AG09319 (cell line): ENCODE results near the gene CSE1L.
"Not testable (repeated sequence)": the region's sequence is repeated elsewhere in the genome, so short reads cannot be mapped to it uniquely, and the experiment has no call there.

Experiments used
- DNase-seq: peaks from one replicate; pipeline ENCODE4 v3.0.0-alpha.2; 2010; ENCODE audit warnings: low read depth; ENCODE audit errors: extremely low read depth
- TF ChIP-seq, protein P1 (sequence below): IDR thresholded peaks from 2 replicates; pipeline ENCODE4 v1.5.1; 2011; ENCODE audit warnings: low read depth, mild to moderate bottlenecking, inconsistent platforms, low read length, moderate library complexity

CSE1L gene

DNA sequence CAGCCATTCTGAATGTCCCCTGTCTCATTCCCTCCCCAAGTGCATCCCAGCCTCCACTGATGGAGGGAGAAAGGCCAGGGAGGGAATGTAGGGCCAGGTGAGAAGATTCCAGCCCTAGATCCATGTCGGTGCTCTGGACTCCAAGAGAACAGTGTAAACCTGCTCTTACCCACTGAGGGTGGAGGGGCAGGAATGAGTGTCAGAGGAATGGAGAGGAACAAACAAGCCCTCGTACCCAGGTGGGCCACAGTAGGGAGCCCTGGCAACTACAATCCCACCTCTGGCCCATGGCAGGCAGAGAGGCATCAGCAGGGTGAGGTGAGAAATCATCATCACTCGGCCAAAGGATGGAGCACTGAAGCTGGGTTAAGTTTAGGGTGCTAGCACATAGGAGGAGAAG, 87.5 kb downstream of the CSE1L start:
- DNase-seq, result no peak
- TF ChIP-seq, protein P1, sequence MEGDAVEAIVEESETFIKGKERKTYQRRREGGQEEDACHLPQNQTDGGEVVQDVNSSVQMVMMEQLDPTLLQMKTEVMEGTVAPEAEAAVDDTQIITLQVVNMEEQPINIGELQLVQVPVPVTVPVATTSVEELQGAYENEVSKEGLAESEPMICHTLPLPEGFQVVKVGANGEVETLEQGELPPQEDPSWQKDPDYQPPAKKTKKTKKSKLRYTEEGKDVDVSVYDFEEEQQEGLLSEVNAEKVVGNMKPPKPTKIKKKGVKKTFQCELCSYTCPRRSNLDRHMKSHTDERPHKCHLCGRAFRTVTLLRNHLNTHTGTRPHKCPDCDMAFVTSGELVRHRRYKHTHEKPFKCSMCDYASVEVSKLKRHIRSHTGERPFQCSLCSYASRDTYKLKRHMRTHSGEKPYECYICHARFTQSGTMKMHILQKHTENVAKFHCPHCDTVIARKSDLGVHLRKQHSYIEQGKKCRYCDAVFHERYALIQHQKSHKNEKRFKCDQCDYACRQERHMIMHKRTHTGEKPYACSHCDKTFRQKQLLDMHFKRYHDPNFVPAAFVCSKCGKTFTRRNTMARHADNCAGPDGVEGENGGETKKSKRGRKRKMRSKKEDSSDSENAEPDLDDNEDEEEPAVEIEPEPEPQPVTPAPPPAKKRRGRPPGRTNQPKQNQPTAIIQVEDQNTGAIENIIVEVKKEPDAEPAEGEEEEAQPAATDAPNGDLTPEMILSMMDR, result no peak

DNA sequence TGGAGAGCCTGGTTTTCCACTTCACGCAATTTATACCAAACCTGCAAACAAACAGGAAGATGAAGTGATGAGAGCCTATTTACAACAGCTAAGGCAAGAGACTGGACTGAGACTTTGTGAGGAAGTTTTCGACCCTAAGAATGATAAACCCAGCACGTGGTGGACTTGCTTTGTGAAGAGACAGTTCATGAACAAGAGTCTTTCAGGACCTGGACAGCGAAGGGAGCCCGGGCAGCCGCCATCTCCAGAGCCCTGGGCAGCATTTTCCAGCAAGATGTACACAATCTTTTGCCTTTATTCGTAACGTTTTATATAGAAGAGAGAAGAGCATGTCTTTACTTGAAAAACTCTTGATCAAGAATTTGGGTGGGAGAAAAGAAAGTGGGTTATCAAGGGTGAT, 88.7 kb downstream of the CSE1L start:
- not testable (repeated sequence) for DNase-seq

DNA sequence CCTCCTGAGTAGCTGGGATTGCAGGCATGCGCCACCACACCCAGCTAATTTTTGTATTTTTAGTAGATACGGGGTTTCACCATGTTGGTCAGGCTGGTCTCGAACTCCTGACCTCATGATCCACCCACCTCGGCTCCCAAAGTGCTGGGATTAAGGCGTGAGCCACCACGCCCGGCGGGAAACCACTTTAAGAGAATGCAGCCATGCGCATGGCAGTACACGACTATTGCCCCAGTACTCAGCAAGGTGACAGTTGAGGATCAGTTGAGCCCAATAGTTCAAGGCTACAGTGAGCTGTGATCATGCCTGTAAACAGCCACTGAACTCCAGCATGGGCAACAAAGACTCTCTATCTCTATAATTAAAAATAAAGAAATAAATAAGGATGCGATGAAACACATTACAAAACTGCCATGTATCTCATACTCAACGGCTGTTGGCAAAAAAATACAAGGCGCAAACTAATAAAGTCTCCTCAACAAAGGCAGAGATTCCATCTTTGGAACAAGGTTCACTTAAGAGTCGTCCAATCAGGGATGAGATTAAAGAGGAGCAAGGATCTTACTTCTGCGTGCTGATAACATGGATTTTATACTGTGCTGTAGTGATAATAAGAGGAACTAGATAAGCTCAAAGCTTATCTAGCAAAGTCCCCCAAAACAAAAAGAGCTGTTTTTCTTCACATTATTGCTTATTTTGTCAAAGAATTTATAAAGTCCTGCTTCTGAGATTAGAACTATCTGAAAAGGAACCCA, 90.9 kb downstream of the CSE1L start:
- TF ChIP-seq, protein P1, result no peak
- DNase-seq, result no peak

DNA sequence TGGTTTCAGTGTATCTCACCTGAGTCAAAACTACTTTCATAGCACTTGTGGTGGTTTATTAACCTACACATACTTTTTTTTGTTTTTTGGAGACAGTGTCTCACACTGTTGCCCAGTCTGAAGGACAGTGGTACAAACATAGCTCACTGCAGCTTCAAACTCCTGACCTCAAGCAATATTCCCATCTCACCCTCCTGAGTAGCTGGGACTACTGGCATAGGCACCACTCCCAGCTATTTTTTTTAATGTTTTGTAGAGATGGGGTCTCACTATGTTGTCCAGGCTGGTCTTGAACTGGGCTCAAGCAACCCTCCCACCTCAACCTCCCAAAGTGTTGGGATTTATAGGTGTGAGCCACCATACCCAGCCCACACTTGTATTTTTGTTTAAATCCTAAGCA, 92.3 kb downstream of the CSE1L start:
- DNase-seq, result no peak
- TF ChIP-seq, protein P1, result no peak

DNA sequence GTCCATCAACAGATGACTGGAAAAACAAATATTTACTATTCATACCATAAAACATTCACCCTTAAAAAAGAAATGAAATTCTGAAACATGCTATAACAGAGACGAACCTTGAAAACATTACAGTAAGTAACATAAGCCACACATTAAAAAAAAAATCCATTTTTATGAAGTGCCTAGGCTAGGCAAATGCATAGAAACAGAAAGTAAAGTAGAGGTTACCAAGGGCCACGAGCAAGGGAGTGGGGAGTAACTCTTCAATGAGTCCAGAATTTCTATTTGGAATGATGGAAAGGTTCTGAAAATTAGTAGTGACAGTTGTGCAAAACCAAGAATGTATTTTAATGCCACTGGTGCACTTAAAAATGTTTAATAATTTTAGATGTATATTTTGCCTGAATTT, 94.3 kb downstream of the CSE1L start:
- DNase-seq, result no peak
- TF ChIP-seq, protein P1, result no peak

DNA sequence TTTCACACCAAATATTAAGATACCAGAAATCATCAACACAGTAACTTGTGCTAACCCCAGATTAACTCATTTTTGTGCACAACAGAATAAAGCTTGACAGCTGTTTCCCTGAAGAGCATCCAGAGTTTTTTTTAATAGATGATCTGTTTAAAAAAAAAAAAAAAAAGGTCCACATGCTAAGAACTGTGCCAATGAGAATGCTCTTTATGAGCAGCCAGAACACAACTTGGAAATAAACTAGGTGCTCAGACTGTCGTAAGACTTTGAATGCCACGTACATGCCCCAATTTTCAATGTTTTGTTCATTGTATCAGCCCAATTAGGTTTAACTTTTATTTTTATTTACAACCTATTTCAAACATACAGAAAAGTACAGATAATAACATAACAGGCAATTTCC, 94.7 kb downstream of the CSE1L start:
- TF ChIP-seq, protein P1, result no peak
- no peak for DNase-seq
